Cerebellar cortex (tissue), 1 donor: ENCODE results near the gene CALHM1.
A peak's percentile ranks its signal among the peaks of the same experiment; 100 is the strongest.
"Not testable (repeated sequence)": the region's sequence is repeated elsewhere in the genome, so short reads cannot be mapped to it uniquely, and the experiment has no call there.

ENCODE experiments used
- DNase-seq: peaks from one replicate; pipeline ENCODE4 v3.0.0-alpha.2; 2015; ENCODE audit warnings: low spot score

CALHM1 gene, protein sequence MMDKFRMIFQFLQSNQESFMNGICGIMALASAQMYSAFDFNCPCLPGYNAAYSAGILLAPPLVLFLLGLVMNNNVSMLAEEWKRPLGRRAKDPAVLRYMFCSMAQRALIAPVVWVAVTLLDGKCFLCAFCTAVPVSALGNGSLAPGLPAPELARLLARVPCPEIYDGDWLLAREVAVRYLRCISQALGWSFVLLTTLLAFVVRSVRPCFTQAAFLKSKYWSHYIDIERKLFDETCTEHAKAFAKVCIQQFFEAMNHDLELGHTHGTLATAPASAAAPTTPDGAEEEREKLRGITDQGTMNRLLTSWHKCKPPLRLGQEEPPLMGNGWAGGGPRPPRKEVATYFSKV

DNA sequence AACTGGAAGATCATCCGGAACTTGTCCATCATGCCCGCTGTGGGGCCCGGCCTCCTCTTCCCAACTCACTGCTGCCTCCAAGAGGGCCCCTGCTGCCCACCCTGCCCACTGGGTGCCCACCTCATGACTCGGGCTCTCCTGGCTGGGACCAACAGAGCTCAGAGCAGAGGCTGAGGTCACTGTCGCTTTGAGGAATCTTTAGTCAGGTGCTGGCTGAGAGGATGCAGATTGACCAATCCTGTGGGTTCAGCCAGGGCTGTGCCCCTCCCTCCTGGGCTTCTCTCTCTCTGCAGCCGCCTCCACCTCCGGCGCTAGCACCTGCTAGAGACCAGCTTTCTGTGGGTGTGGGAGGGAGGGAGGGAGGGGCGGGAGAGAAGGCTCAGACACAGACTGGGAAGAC, at the start of gene CALHM1:
TSS of gene CALHM1 (minus strand) at position 181 of the 400 bp plus-strand sequence. CDS start at position 32, 149 bp downstream.
- peak; percentile 79 for DNase-seq

DNA sequence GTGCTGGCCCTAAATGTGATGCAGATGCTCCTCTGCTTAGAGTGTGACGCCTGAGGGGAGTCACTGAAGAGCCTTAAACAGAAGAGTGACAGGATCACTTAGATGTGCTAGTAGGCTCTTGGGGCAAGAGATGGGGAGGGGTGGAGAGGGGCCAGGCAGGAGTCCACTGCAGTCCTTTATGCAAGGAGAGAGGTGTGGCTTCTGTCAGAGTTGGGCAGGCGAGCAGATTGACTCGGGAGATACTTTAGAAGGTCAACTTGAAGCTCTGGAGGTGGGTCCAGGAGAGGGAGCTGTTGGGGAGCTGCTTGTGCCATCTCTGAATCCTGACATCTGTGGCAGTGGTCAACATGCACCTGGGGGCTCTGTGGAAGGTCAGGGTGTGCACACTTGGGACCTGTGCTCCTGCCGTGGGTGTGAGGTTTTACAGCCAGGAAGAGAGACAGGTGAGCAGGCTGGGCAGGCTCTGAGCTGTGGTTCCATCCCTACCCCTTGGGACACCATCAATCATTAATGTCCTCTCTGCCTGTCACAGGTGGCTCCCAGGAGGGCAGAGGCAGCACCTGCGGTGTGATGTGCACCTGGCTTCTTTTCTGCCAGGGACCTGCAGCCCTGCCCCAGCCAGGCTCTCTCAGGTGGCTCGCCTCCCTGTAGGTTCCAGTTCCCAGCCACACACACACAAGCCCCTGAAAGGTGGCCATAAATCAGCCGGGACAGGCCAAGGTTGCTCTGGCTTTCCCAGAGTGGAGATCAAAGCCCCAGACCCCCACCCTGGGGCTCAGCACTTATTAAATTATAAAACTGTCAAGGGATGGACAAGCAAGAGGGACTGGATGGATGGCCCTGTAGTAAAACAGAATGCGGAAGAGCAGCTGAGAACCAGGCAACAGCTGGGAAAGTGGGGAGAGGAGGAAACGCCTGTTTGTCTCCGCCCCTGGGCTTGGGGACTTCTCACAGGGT, 48.8 kb upstream of the CALHM1 start:
- no peak for DNase-seq

DNA sequence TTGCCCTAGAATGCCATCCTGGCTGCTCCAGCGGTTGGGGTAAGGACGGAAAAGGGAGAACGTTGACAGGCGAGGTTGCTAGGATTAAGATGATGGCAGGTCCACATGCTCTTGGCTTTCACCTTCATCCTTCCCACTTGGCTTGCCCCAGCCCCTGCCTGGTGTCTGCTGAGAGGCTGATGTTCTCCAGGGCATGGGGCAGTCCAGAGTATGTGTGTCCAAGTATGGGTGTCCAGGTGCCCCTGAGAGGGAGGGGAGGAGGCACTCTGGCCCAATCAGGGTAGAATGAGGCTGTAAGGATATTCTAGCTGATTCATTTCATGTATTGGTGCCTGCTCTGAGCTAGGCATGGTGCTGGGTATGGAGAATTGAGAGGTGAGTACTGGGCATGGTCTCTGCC, 47.4 kb upstream of the CALHM1 start:
- DNase-seq = no peak

DNA sequence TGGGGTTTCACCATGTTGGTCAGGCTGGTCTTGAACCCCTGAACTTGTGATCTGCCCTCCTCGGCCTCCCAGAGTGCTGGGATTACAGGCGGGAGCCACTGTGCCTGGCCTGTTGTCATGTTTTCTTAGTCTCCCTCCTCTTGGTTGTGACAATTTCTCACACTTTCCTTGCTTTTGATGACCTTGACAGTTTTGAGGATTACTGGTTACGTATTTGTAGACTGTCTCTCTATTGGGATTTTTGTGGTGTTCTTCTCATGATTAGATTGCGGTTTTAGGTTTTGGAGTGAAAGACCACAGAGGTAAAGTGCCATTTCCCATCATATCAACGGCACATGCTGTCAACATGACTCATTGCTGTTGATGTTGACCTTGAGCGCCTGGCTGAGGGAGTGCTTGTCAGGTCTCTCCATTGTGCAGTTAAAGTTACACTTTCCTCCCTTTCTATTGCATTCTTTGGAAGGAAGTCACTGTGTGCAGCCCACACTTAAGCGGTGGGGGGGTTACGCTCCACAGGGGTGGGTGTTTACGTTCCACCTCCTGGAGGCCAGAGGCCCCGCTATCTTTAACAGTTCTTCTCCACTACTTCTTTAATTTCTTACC, 45.6 kb upstream of the CALHM1 start:
- no peak for DNase-seq

DNA sequence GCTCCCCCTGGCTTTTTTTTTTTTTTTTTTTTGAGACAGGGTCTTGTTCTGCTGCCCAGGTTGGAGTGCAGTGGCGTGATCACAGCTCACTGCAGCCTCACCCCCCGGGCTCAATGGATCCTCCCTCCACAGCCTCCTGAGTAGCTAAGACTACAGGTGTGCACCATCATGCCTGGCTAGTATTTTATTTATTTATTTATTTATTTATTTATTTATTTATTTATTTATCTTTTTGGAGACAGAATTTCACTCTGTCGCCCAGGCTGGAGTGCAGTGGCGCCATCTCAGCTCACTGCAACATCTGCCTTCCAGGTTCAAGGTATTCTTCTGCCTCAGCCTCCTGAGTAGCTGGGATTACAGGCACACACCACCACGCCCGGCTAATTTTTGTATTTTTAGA, 45.1 kb upstream of the CALHM1 start:
- not testable (repeated sequence) for DNase-seq

DNA sequence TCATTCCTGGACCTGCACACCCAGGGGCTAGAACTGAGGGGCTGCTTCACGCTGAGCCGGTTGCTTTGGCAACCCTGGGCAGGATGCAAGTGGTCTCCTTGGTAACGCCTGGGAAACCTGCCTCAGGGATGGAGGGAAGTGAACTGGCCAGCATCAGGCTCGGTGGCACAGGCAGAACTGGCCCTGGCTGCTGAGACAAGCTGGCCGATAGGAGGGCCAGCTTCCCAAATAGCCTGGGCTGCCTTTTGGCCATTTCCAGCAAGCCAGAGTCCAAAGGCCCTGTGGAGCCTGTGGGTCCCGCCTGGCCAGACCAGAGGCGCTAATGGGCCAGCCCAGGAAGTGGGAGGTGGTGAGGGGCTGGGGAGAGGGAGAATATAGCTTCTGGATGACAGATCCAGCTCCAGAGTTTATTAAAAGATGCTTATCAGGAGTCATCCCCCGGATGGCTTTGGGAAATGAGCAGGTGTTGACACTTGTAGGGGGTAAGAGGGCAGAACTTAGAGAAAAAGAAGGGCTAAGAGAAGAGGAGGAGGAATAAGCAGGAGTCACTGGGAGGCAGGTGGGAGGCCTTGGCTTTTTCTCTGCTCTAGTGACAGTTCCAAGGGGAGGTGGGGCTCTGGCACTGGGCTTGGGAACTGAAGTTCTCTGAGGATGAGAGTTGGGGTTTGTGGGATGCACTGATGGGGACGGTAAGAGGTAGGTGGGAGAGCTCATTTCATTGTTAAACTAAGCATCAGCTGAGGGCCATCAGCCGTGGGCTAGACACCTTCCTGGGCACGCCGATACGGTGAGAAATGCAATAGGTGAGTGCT, 44.4 kb upstream of the CALHM1 start:
- DNase-seq = peak; percentile 88

DNA sequence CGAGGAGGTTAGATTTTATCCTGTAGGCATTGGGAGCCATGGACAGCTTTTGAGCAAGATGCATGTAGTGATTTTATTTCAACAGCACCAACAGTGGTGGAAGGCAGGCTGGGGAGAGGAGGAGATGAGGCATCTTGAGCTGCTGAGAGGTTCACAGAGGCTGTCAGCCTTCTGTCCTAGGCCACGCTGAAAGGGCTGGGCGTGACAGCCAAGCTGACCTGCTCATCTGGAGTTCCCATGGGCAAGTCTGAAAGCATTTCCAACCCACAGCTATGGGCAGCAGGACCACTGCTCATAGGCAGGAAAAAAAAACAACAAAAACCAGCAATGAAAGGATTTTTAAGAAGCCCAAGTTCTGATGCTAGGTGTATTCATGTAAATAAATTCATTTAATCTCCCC, 42.5 kb upstream of the CALHM1 start:
- DNase-seq = peak; percentile 10

DNA sequence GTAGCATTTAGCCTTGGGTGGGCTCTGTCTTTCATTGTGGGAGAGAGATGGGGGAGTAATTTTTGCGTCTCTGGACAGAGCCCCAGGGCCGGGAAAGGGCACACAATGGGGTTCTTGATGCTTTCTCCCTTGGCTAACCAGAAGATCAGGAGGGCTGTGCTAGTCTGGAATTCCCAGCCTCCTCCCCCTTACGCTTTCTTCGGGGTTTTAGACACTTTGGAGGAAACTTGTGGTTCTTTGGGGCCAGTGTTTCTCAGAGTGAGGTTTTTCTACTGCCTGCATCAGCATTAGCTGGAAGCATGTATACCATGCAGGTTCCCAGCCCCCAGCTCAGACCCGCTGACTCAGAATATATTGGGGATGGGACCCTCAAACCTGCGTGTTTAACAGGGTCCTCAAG, 41.8 kb upstream of the CALHM1 start:
- no peak for DNase-seq

DNA sequence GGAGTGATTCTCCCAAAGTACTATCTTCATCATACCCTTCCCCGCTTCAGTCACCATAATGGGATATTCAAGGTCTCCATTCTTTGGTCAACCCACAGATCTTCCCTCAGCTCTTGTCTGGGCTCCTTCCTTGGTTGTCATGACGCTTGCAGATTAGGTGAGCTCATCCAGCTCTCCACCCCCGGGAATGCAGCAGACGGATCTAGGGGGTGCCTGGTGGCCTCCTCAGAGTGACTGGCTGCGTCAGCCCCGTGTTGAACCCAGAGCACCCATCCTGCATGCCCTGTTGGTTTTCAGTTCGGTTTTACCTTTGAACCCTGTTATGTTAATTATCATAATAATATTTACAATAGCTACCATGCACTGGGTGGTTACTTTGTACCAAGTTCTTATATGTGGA, 41.2 kb upstream of the CALHM1 start:
- DNase-seq = no peak

DNA sequence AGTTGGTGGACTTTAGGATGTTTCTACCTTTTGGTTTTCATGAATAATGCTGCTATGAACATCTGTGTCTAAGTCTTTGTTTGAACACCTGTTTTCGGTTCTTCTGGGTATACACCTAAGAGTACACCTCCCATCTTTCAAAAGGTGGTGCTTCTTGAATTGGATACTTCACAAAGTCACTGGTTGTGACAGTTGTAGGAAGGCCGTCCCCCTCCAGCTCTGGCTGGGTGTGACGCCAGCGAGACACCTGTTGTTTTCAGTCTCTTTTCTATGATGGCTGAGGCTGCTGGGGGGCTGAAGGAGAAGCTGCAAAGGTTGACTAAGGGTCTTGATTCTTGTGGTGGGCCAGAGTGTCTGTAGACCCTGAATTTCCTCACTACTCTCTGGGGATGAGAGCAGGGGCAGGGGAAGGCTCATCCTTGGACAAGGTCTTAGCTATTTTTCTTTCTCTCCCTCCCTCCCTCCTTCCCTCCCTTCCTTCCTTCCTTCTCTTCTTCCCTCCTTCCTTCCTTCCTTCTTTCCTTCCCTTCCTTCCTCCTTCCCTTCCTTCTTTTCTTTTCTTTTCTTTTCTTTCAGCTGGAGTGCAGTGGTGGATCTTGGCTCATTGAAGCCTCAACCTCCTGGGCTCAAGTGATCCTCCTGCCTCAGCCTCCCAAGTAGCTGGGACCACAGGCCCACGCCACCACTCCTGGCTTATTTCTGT, 40.4 kb upstream of the CALHM1 start:
- no peak for DNase-seq

DNA sequence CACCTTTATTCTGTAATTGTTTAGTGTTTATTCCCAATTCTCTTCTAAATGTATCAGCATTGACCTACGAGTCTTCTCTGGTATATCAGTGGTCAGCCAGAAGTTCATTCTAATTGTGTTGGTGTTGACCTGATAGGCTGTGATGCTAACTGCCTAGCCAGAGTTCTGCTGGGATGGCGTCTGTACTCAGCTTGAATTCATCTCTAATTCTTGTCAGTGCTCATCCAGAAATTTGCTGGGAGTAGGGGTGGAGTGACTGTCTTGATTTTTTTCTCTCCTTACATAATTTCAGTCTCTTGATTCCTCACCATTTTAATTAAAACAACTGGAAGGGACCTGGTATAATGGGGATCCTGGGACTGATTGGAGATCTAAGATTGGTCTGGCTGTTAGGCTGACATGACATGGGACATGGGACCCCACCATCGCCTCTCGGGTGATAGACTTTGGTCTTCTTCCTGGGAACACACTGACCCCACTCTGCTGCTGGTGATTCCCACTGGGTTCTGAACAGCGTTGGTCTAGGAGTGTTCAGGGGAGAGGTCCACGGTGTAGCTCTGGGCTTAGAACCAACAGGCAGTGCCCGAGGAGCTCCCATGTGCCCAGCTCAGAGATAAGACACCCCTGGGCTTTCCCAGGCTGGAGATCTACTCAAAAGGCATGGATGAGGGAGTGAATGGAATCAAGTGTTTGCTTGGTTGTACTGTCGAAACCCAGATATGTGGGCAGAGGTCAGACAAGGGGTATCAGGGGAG, 38.6 kb upstream of the CALHM1 start:
- peak; percentile 21 for DNase-seq

DNA sequence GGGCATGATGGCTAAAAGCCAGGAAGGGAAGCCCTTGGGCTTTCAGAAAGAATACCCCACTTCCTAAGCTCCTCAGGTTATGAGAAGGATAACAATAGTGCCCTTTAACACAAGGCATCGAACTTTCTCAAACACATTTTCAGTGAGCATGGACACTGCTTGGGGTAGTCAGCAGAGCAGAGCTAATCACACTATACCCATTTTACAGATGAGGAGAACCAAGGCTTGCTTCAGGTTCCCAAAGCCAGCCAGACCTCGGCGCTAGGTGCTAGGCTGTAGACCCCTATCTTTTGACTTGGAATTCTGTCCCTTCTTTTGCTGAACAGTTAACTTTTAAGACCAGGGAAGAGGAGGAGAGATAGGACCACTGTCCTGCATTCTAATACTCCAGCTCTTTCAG, 36.6 kb upstream of the CALHM1 start:
- DNase-seq = no peak

DNA sequence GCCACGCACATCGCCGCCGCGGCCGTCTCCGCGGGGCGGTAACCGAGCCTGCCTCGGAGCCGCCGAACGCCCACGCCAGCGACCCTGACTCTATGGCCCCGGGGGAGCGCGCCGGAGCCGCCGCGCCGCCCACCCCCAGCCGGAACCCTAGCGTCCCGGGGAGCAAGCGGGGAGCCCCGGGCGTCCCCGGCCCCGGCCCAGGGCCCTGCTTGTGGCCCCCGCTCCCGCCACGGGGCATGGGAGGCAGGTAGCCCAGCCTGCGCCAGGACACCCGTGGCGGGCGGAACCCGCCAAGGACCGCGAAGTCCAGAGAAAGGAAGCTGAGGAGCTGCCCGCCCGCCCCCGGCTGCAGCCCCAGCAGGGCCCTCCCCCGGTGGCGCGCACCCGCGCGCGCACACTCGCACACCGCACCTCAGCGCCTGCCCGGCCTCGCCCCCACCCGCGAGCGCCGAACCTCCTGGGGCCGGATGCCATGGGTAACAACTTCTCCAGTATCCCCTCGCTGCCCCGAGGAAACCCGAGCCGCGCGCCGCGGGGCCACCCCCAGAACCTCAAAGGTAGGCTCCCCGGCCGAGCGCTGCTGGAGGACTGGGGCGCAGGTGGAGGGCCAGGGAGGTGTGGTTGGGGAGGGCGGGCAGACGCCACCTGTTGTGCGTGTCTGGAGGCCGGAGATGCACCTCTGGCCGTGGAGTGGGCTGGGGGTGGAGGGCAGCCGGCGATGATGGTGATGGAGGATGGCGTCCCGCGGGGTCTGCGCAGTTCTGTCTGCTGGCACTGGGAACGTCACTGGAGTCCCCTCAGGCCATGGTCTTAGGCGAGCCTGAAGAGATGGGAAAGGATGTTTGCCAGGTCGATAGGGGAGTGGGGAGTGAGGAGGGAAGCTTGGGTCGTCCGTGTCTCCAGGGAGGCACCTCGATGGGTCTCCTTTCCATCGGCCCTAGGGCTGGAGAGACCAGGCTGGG, 35.5 kb upstream of the CALHM1 start:
- peak; percentile 34 for DNase-seq

DNA sequence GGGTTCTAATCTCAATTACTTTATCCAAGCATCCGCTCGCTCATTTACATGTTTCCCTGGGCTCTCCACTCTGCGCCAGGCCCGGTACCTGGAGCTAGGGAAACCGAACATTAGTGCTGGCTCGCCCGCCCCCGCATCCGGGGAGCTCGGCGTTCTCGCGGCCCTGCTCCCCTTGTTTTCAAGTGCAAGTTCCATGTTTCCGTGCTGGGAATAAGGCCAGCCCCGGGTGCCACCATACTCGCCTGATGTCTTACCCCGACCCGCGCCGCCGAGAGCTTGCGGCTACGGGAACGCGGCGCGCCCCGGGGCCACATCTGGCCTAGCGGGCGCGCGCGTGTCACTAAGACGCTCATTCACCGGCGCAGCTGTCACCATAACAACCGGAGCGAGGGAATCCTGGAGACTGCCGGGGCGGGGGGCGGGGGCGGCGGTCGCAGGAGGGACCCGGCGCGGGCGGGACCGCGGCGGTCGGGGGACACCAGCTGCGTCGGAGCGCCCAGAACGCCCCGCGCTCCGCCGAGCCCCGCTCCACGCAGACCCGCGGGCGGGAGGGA, 34.7 kb upstream of the CALHM1 start, which contains the start of gene NEURL1:
TSS of gene NEURL1 (plus strand) at position 344 of the 554 bp plus-strand sequence. CDS start 683 bp downstream, outside the sequence.
- peak; percentile 48 for DNase-seq

DNA sequence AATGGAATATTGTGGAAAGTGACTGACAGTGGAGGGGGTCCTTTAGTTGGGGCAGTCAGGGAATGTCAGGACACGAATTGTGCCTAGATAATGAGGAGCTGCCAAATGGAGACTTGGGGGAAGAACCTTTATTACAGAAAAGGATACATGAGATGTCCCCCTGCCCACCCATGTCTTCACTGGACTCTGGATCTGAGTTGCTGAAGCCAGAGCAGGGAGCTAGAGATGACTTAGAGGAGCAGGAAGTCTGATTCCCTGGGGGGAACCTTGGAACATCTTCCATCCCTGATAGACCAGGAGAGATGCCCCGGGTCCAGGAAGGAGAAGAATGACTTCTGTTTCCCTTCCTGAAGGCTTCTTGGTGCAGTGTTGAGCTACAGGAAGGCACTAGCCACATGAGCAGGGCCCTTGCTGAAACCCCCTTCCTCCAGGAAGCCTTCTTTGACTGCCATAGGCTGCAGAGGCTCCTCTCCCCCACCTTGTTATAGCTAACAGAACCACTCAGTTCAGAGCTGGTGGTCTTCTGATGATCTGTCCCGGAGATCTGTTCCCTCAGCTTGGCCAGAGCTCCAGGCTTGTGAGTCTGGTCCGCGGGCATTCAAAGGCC, 34.1 kb upstream of the CALHM1 start:
- DNase-seq = no peak

DNA sequence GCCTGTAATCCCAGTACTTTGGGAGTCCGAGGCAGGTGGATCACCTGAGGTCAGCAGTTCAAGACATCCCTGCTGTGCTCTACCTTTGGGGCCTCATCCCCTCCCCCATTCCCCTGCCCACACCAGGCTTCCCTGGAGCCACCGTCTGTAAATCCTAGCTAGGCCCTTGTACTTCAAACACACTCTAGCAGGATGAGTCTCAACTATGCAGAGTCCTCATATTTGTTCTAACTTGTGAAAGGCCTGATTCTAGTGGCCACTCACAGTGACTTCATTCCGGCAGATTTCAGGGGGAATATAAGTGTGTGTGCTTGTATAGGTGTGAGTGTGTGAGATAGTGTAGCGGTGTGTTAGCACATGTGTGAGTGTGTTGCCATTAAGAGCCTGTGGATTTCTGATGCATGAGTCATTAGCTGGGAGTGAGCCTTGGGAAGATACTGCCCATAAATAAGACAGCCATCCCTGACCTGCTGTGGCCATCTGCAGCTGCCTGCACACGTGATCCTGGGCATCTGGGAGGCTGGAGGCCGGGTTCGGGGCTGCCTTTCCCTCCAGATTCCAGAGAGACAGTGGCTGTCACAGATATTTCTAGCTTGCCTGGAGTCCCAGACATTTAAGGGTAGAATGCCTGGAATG, 33.1 kb upstream of the CALHM1 start:
- DNase-seq = peak; percentile 13

DNA sequence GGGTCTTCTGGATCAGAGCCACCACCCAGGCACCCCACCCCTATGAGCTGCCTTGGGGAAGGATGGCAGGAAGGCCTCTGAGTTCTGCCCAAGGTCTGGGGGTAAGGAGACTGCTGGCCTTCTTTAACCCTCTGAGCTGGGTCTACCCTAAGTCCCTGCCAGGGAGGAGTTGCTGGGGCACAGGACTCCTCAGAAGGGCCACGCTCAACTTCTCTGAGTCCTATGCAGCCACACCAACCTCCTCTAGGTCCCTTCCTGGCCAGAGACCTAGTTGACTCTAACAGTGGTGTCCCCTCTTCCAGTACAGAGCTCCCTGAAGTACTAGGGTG, 32.2 kb upstream of the CALHM1 start:
- DNase-seq = no peak

DNA sequence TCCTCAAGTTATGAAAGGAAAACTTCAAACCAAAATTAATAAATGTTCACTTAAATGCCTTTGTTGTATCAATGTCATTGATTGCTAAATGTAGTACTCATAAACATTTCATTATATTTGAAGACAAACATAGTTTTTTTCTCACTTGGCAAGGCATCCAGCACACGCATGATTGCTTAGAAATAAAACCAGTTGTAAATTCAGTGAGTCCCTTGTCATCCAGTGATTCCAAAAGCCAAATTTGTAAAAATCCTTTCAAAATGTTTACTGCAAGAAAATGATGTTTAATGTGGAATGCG, 28.7 kb upstream of the CALHM1 start:
- DNase-seq = no peak
